GM12864 (cell line): ENCODE measurements around the gene ADGRG3.
"Not testable (repeated sequence)": the region's sequence is repeated elsewhere in the genome, so short reads cannot be mapped to it uniquely, and the experiment has no call there.

Experiments used
- DNase-seq: peaks from one replicate; pipeline ENCODE4 v3.0.0-alpha.2; 2011; ENCODE audit warnings: low read depth
- H3K4me3 ChIP-seq: 2 replicates; pipeline ENCODE4 v1.5.1; 2011; ENCODE audit warnings: mild to moderate bottlenecking, low read depth, low read length, control low read depth
- TF ChIP-seq, protein P1 (sequence below): IDR thresholded peaks from 2 replicates; pipeline ENCODE4 v1.5.1; 2011; ENCODE audit warnings: low read depth, mild to moderate bottlenecking, moderate library complexity, low read length, control low read depth, inconsistent platforms; ENCODE audit errors: missing control alignments

Gene ADGRG3

GRCh38 chr16:57725976-57726375 lies 57.9 kb downstream of the ADGRG3 start:
- TF ChIP-seq, protein P1, sequence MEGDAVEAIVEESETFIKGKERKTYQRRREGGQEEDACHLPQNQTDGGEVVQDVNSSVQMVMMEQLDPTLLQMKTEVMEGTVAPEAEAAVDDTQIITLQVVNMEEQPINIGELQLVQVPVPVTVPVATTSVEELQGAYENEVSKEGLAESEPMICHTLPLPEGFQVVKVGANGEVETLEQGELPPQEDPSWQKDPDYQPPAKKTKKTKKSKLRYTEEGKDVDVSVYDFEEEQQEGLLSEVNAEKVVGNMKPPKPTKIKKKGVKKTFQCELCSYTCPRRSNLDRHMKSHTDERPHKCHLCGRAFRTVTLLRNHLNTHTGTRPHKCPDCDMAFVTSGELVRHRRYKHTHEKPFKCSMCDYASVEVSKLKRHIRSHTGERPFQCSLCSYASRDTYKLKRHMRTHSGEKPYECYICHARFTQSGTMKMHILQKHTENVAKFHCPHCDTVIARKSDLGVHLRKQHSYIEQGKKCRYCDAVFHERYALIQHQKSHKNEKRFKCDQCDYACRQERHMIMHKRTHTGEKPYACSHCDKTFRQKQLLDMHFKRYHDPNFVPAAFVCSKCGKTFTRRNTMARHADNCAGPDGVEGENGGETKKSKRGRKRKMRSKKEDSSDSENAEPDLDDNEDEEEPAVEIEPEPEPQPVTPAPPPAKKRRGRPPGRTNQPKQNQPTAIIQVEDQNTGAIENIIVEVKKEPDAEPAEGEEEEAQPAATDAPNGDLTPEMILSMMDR: no peak
- DNase-seq: no peak
- no peak overlapping the region for H3K4me3 ChIP-seq

- H3K4me3 ChIP-seq: no peak overlapping the region
- TF ChIP-seq, protein P1: no peak
- no peak for DNase-seq
Observed at GRCh38 chr16:57726433-57726947, 58.4 kb downstream of the ADGRG3 start.

- TF ChIP-seq, protein P1: no peak
- no peak for DNase-seq
- no peak overlapping the region for H3K4me3 ChIP-seq
Observed at GRCh38 chr16:57727610-57728009, 59.5 kb downstream of the ADGRG3 start.

DNA sequence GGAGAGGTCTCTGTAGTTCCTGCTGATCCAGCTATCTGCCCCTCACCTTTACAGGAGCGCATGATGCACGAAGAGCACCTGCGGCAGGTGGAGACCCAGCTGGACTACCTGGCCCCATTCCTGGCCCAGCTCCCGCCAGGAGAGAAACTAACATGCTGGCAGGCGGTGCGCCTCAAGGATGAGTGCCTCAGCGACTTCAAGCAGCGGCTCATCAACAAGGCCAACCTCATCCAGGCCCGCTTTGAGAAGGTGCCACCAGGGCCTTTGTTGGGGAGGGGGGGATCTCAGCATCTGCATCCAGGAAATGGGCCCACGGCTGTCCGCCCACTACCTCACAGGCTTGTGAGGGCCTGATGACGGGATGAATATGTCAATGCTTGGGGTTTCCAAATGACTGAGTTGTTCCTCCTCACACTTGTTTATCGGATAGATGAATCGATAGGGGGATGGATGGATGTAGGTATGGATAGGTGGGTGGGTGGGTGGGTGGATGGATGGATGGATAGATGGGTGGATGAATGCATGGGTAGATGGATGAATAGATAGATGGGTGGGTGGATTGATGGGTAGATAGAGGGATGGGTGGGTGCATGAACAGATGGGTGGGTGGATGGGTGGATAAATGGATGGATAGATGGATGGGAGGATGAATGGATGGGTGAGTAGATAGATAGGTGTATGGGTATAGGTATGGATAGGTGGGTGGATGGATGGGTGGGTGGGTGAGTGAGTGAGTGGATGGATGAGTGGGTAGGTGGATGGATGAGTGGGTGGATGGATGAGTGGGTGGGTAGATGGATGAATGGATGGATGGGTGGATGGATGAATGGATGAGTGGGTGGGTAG lies 60.5 kb downstream of the ADGRG3 start:
- TF ChIP-seq, protein P1: no peak
- no peak for DNase-seq
- H3K4me3 ChIP-seq: no peak overlapping the region

DNA sequence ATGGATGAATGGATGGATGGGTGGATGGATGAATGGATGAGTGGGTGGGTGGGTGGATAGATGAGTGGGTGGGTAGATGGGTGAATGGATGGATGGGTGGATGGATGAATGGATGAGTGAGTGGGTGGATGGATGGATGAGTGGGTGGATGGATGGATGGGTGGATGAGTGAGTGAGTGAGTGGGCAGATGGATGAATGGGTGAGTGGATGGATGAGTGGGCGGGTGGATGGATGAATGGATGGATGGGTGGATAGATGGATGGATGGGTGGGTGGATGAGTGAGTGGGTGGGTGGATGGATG lies 61.0 kb downstream of the ADGRG3 start:
- TF ChIP-seq, protein P1: no peak
- H3K4me3 ChIP-seq: no peak overlapping the region
- DNase-seq: no peak

DNA sequence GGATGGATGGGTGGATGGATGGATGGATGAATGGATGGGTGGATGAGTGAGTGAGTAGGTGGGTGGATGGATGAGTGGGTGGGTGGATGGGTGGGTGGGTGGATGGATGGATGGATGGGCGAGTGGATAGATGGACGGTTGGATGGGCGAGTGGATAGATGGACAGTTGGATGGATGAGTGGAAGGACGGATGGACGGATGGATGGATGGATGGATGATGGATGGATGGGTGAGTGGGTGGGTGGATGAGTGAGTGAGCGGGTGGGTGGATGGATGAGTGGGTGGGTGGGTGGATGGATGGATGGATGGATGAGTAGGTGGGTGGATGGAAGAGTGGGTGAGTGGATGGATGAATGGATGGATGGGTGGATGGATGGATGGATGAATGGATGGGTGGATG lies 61.7 kb downstream of the ADGRG3 start:
- not testable (repeated sequence) for H3K4me3 ChIP-seq, DNase-seq

DNA sequence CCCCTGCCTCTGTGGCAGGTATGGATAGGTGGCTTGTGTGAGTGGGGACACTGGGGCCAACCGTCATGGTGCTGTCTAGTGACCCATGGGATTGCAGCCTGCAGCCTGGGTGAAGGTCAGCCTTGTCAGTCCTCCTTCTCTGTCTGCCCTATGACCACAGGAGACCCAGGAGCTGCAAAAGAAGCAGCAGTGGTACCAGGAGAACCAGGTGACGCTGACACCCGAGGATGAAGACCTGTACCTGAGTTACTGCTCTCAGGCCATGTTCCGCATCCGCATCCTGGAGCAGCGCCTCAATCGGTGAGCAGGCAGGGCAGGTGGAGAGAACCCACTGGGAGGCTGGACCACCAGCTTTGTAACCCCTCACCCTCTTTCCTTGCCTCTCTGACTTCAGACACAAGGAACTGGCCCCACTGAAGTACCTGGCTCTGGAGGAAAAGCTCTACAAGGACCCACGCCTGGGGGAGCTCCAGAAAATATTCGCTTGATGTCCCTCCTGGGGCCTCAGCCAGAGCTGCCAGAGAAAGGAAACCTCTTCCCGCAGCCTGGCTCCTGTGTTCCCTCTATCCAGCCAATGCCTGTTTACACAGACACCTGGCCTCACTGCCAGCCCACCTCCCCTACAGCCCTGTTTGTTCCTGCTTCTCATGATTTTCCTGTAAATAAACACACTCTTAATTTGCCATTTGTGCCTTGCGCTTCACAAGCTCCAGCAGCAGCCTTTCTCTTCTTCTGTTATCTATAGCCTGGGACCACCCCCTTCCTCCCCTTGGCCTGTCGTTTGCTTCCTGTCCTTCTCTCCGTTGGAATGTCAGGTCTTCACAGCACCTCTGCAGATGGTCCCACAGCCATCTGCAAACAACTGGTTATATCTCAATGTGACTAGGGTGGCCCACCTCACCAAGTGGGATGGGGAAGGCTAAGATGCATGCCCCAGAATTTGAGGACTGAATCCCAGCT lies 62.9 kb downstream of the ADGRG3 start:
- DNase-seq: no peak
- H3K4me3 ChIP-seq: no peak overlapping the region
- TF ChIP-seq, protein P1: no peak
